ENCODE data around the gene CTLA4. TPM values are rescaled to one million over a fixed set of nuclear protein-coding genes. Genes with fewer than 3 reads are reported as not detected.

The CTLA4 gene
- not detected in 2 replicates for total RNA-seq (2014; rRNA removed; shearing (Covaris generic))

- DNase-seq (ENCODE audit: low spot score), result no peak
- in situ Hi-C loops (cut with HindIII; ENCODE audit: low sequenced_read_pairs), result no loop called here
These were observed at the start of gene CTLA4 for GRCh38 chr2:203867561-203868200. TSS of gene CTLA4 (plus strand) at chr2:203867771. CDS start at chr2:203867943, 172 bp downstream.

GRCh38 chr2:203818656-203819055 lies 48.9 kb upstream of the CTLA4 start:
- in situ Hi-C loops (cut with HindIII; ENCODE audit: low sequenced_read_pairs), result no loop called here
- no peak for DNase-seq (ENCODE audit: low spot score)

- in situ Hi-C loops (cut with HindIII; ENCODE audit: low sequenced_read_pairs), result no loop called here
- no peak for DNase-seq (ENCODE audit: low spot score)
These were observed 48.0 kb upstream of the CTLA4 start for GRCh38 chr2:203819434-203820133.

- DNase-seq (ENCODE audit: low spot score), result no peak
- in situ Hi-C loops (cut with HindIII; ENCODE audit: low sequenced_read_pairs), result no loop called here
These were observed 46.6 kb upstream of the CTLA4 start for GRCh38 chr2:203820969-203821368.

- in situ Hi-C loops (cut with HindIII; ENCODE audit: low sequenced_read_pairs), result no loop called here
These were observed 45.3 kb upstream of the CTLA4 start for GRCh38 chr2:203822240-203822639.

GRCh38 chr2:203823173-203823572 lies 44.4 kb upstream of the CTLA4 start:
- DNase-seq (ENCODE audit: low spot score), result no peak
- in situ Hi-C loops (cut with HindIII; ENCODE audit: low sequenced_read_pairs), result no loop called here

More at GRCh38 chr2:203822240-203822639, 45.3 kb upstream of the CTLA4 start:
- no peak for DNase-seq (ENCODE audit: low spot score)

- in situ Hi-C loops (cut with HindIII; ENCODE audit: low sequenced_read_pairs), result no loop called here
- no peak for DNase-seq (ENCODE audit: low spot score)
These were observed 43.5 kb upstream of the CTLA4 start for GRCh38 chr2:203824057-203824456.

- no peak for DNase-seq (ENCODE audit: low spot score)
- in situ Hi-C loops (cut with HindIII; ENCODE audit: low sequenced_read_pairs), result no loop called here
These were observed 43.0 kb upstream of the CTLA4 start for GRCh38 chr2:203824603-203825002.

GRCh38 chr2:203826704-203827103 lies 40.9 kb upstream of the CTLA4 start:
- DNase-seq (ENCODE audit: low spot score), result no peak
- in situ Hi-C loops (cut with HindIII; ENCODE audit: low sequenced_read_pairs), result no loop called here

GRCh38 chr2:203830304-203831055 lies 37.1 kb upstream of the CTLA4 start:
- DNase-seq (ENCODE audit: low spot score), result no peak
- in situ Hi-C loops (cut with HindIII; ENCODE audit: low sequenced_read_pairs), result no loop called here

- no peak for DNase-seq (ENCODE audit: low spot score)
- in situ Hi-C loops (cut with HindIII; ENCODE audit: low sequenced_read_pairs), result no loop called here
These were observed 32.2 kb upstream of the CTLA4 start for GRCh38 chr2:203835420-203835819.

- no peak for DNase-seq (ENCODE audit: low spot score)
- in situ Hi-C loops (cut with HindIII; ENCODE audit: low sequenced_read_pairs), result no loop called here
These were observed 31.4 kb upstream of the CTLA4 start for GRCh38 chr2:203835892-203836800.

GRCh38 chr2:203840655-203841205 lies 26.8 kb upstream of the CTLA4 start:
- DNase-seq (ENCODE audit: low spot score), result no peak
- in situ Hi-C loops (cut with HindIII; ENCODE audit: low sequenced_read_pairs), result no loop called here

GRCh38 chr2:203841654-203842053 lies 25.9 kb upstream of the CTLA4 start:
- in situ Hi-C loops (cut with HindIII; ENCODE audit: low sequenced_read_pairs), result no loop called here
- DNase-seq (ENCODE audit: low spot score), result no peak

GRCh38 chr2:203842373-203842772 lies 25.2 kb upstream of the CTLA4 start:
- no peak for DNase-seq (ENCODE audit: low spot score)
- in situ Hi-C loops (cut with HindIII; ENCODE audit: low sequenced_read_pairs), result no loop called here

GRCh38 chr2:203846490-203847105 lies 21.0 kb upstream of the CTLA4 start:
- DNase-seq (ENCODE audit: low spot score), result no peak
- in situ Hi-C loops (cut with HindIII; ENCODE audit: low sequenced_read_pairs), result no loop called here

- no peak for DNase-seq (ENCODE audit: low spot score)
- in situ Hi-C loops (cut with HindIII; ENCODE audit: low sequenced_read_pairs), result no loop called here
These were observed 18.6 kb upstream of the CTLA4 start for GRCh38 chr2:203849010-203849409.

- in situ Hi-C loops (cut with HindIII; ENCODE audit: low sequenced_read_pairs), result no loop called here
These were observed 14.8 kb upstream of the CTLA4 start for GRCh38 chr2:203852760-203853159.

More at GRCh38 chr2:203852760-203853159, 14.8 kb upstream of the CTLA4 start:
- DNase-seq (ENCODE audit: low spot score), result no peak

All from G401 (cell line).